HG02798 (cell line): ENCODE results near the gene KRTAP4-7.
"Not testable (repeated sequence)": the region's sequence is repeated elsewhere in the genome, so short reads cannot be mapped to it uniquely, and the experiment has no call there.

Experiments
- ATAC-seq: cut with Tn5 transposase; IDR thresholded peaks from one replicate; pipeline ENCODE4 v1.9.1; 2021; ENCODE audit warnings: mild to moderate bottlenecking; ENCODE audit not compliant: unreplicated experiment, poor library complexity

The KRTAP4-7 gene

DNA sequence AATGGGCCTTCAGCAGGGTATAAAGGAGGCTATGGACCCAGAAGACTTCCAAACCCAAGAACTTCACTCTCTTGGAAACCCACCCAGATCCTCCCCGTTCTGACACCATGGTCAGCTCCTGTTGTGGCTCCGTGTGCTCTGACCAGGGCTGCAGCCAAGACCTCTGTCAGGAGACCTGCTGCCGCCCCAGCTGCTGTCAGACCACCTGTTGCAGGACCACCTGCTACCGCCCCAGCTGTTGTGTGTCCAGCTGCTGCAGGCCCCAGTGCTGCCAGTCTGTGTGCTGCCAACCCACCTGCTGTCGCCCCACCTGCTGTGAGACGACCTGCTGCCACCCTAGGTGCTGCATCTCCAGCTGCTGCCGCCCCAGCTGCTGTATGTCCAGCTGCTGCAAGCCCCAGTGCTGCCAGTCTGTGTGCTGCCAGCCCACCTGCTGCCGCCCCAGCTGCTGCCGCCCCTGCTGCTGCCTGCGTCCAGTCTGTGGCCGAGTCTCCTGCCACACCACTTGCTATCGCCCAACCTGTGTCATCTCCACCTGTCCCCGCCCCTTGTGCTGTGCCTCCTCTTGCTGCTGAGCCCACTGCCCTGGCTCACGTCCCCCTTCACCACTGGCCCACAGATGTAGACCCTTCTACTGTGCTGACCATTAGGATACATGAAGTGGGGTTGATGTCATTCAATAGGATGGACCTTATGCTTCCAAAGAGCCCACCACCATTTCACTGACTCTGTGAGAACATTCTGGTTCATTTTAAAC, at the start of gene KRTAP4-7:
KRTAP4-7 (plus strand) TSS at position 51 of the 757 bp plus-strand sequence; CDS start at position 108, 57 bp downstream.
- ATAC-seq: not testable (repeated sequence)

DNA sequence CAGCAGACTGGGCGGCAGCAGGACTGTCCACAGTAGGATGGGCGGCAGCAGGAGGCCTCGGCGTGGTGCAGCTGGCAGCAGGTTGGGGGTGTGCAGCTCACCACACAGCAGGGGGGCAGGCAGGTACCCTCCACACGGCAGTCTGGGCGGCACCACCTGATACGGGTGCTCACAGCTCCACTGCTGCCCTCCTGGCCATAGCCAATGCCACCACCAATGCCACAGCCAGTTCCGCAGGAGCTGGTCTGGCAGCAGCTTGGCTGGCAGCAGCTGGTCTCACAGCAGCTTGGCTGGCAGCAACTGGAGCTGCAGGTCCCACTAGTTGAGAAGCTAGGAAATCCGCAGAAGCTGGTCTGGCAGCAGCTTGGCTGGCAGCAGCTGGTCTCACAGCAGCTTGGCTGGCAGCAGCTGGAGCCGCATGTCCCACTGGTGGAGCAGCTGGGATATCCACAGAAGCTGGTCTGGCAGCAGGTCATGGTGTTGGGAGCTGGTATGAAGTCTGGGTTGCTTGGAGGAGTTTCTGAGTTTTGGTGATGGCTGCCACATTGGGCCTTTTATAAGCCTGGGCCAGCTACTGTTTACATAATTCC, 49.5 kb upstream of the KRTAP4-7 start, which contains the start of gene KRTAP1-3:
KRTAP1-3 (minus strand) TSS at position 529 of the 590 bp plus-strand sequence; CDS start at position 476, 53 bp downstream.
- not testable (repeated sequence) for ATAC-seq

DNA sequence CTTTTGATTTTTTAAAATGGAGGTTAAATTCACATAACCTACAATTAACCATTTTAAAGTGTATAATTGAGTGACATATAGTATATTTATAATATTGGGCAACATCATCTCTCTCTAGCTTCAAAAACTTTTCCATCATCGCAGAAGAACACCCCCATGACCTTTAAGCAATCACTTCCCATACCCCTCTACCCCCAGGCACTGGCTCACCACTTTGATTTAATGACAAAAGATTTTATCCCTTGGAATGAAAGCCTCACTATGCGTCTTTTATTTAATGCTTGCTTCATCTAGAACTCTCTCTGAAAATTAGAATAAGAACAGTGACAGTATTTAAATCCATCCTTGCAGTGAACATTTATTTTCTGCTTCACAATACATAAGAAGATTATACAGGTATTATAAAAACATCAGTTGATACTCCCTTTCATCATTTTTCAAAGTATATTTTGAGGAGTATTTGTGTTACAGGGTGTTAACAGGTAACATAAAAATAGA, 46.0 kb upstream of the KRTAP4-7 start:
- no peak for ATAC-seq

DNA sequence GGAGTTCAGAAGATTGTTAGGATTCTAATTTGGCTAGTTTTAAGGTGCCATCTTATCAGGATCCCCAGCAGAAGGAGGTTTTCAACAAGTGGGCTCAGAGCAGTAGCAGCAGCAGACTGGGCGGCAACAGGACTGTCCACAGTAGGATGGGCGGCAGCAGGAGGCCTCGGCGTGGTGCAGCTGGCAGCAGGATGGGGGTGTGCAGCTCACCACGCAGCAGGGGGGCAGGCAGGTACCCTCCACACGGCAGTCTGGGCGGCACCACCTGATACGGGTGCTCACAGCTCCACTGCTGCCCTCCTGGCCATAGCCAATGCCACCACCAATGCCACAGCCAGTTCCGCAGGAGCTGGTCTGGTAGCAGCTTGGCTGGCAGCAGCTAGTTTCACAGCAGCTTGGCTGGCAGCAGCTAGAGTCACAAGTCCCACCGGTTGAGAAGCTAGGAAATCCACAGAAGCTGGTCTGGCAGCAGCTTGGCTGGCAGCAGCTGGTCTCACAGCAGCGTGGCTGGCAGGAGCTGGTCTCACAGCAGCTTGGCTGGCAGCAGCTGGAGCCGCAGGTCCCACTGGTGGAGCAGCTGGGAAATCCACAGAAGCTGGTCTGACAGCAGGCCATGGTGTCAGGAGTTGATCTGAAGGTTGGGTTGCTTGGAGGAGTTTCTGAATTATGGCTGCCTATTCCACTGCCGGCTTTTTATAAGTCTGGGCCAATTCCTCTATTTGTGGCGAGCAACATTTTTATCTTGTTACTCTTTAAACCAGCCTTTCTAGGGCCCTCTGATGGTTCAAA, 43.0 kb upstream of the KRTAP4-7 start, which contains the start of gene KRTAP1-1:
KRTAP1-1 (minus strand) TSS at position 668 of the 789 bp plus-strand sequence; CDS start at position 615, 53 bp downstream.
- not testable (repeated sequence) for ATAC-seq

DNA sequence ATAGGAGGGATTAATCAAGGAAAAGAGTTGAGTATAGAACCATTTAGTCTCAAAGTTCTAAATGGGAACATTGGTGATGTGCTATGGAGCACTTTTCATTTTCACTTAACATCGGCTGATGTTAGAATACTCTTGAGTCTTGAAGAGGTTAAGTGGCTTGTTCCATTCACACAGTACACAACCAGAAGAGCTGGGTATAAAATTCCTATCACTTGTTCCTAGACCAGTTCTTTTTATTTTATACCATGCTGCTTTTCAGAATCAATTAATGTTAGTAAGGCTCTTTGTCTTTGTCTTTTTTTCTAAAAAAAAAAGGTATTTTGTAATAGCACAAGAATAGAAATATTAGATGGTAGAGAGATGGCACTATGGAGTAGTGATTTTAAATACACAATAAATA, 41.0 kb upstream of the KRTAP4-7 start:
- ATAC-seq: no peak

DNA sequence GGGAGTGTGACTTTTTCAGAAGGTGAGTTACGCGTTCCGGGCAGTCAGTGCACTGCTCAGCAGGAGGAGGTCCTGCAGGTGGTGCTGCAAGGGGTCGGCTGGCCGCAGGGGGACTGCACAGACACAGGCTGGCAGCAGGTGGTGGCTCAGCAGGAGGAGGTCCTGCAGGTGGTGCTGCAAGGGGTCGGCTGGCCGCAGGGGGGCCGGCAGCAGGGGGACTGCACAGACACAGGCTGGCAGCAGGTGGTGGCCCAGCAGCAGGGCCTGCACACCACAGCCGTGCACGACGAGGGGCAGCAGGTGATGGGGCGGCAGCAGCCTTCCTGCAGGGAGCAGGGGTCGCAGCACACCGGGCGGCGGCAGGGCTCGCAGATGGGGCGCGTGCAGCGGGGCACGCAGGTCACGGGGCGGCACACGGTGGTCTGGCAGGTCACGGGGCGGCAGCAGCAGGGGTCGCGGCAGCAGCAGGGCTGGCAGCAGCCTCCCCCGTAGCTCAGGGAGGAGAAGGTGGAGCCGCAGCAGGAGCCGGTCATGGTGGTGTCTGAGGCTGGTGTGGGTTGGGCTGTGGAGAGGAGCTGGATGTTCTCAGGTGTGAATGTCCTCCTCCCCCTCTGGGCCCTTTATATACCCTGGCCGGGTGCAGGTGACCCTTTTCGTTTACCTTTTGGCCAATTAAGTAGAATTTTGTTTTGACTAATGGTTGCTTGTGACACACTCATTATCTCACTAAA, 37.0 kb upstream of the KRTAP4-7 start, which contains the start of gene KRTAP2-1:
KRTAP2-1 (minus strand) TSS at position 582 of the 731 bp plus-strand sequence; CDS start at position 533, 49 bp downstream.
- ATAC-seq: not testable (repeated sequence)

DNA sequence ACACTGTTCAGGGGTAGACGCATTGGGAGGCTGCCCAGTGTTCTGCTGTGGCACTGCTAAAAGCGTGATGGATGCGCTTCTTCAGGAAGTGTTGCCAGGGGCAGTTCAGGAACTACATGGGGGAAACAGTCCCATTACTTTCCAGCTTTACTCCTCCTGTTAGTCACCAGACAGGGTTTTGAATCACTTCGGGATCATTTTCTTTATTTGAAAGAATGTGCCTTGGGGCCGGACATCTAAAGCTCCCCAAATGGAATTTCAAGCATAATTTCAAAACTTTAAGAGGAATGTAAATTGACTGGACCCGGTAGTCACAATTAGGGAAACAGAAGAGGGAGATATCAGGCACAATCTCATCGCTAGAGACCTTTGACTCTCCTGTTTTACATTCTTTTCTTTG, 35.5 kb upstream of the KRTAP4-7 start:
- no peak for ATAC-seq

DNA sequence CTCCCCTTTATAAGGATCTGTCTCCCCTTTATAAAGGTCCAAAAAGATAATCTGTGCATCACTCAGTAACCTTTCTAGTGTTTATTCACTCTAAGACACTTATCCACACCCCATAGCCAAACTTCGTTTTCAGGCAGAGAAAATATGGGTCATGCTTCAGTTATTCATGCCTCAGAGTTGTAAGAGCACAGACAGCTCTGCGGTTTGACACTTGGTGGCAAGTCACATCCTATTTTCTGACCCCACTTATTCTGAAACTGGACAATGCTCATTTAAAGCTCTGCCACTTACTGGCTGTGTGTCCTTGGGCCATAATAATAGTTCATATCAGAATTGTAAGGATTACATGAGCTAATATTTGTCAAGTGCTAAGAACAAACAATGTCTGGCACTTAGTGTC, 34.8 kb upstream of the KRTAP4-7 start:
- no peak for ATAC-seq

DNA sequence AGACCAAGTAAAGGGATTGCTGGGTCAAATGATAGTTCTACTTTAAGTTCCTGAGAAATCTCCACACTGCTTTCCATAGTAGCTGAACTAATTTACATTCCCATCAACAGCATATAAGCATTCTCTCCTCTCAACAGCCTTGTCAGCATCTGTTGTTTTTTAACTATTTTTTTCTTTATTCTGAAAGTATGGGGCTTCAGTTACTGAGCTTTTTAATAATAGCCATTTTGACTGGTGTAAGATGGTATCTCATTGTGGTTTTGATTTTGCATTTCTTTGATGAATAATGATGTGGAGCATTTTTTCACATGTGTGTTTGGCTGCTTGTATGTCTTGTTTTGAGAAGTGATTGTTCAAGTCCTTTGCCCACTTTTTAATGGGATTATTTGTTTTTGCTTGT, 31.4 kb upstream of the KRTAP4-7 start:
- no peak for ATAC-seq

DNA sequence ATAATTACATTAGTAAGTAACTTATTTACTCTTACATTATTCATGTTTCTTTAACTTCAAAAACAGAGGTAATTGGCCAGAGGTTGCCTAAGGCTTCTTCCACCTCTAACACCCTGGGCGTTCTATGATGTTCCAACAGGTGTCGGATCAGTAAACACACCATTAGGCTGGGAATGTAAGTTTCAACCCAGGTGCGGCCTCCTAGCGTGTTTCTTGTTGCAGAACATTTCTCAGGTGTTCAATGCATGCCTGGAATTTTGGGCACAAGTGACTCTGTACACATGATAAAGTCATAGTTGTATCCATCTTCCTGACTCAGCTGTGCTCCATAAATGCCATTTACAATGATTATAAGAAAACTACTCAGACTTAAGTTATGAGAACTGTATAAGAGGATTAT, 29.9 kb upstream of the KRTAP4-7 start:
- no peak for ATAC-seq

DNA sequence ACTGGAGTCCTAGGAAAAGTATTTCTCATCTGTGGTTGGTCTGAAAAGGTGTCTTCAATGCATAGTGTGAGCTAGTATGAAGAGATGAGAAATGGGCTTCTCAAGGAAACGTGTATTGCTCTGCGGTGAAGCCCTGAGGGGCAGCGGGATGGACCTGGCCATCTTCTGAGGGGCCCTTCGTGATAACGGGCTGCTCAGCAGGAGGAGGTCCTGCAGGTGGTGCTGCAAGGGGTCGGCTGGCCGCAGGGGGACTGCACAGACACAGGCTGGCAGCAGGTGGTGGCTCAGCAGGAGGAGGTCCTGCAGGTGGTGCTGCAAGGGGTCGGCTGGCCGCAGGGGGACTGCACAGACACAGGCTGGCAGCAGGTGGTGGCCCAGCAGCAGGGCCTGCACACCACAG, 29.4 kb upstream of the KRTAP4-7 start:
- ATAC-seq: not testable (repeated sequence)

DNA sequence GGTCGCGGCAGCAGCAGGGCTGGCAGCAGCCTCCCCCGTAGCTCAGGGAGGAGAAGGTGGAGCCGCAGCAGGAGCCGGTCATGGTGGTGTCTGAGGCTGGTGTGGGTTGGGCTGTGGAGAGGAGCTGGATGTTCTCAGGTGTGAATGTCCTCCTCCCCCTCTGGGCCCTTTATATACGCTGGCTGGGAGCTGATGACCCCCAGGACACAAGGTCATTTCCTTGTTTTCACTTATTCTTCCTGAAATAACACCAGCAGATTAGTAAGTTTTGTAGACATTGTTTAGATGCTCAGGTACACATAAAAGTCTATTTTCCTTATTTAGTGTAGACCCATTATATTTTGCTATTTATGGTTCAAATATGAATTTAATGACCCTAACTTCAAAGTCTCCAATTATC, 28.8 kb upstream of the KRTAP4-7 start, which contains the start of gene KRTAP2-2:
KRTAP2-2 (minus strand) TSS at position 101 of the 400 bp plus-strand sequence; CDS start at position 82, 19 bp downstream.
- ATAC-seq: not testable (repeated sequence)

DNA sequence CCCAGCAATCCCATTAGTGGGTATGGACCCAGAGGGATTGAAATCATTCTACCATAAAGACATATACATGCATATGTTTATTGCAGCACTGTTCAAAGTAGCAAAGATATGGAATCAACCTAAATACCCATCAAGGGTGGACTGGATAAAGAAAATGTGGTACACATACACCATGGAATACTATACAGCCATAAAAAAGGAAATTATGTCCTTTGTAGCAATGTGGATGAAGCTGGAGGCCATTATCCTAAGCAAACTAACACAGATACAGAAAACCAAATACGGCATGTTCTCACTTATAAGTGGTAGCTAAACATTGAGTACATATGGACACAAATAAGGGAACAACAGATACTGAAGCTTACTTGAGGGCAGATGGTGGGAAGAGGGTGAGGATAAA, 26.4 kb upstream of the KRTAP4-7 start:
- ATAC-seq: no peak

DNA sequence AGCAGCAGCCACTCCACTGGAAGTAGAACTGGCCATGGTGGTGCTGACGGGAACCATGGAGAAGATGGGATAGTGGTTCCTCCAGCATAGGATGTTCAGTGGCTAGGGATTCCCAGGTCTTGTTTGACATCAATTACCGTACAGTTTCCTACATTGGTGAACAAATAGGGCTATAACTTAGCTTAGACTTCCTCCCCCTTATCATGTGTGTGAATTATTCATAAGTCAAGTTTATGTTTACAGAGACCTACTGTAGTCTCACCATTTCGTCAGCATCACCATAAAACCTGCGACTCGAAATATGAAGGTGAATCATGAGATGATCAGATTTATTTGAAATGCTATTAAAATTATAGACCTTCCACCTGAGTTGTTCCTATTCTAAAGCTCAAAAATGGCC, 25.2 kb upstream of the KRTAP4-7 start:
- ATAC-seq: no peak

DNA sequence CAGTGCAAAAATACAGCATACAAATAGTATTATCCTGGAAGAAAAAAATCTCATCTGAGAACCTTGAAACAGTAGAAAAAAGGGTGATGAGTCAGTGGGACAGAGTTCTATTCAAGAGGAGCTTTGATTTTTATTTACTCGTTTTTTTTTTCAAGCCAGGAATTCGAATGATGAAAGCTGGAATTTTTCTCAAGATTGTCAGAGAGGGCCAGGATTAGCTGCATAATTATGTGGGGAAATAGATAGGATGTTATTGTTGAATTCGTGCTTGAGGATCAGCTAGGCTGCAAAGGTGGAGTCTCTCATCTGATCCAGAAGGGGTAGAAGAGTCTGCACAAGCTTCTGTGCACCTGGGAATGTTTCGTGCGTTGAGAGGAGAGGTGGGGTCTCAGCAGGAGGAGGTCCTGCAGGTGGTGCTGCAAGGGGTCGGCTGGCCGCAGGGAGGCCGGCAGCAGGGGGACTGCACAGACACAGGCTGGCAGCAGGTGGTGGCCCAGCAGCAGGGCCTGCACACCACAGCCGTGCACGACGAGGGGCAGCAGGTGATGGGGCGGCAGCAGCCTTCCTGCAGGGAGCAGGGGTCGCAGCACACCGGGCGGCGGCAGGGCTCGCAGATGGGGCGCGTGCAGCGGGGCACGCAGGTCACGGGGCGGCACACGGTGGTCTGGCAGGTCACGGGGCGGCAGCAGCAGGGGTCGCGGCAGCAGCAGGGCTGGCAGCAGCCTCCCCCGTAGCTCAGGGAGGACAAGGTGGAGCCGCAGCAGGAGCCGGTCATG, 24.5 kb upstream of the KRTAP4-7 start:
- not testable (repeated sequence) for ATAC-seq

DNA sequence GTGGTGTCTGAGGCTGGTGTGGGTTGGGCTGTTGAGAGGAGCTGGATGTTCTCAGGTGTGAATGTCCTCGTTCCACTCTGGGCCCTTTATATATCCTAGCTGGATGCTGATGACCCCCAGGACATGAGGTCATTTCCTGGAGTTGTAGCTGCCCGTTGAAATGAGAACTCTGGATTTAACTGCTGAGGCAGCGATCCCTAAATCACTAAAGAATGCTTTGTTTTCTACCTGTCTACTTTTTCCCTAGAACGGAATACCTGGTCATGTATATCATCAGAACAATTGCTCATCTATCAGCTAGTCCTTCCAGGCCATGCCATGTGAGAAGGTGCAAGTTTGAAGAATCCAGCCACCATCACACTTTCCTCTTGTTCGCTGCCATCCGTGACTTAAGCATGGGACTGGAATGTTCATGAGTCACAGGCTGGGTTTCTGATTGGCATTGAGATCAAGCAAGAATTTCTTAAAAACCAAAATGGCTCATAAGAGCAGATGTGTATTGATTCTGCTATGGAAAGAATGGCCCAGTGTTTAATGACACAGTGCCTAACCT, 23.8 kb upstream of the KRTAP4-7 start, which contains the start of gene KRTAP2-3:
KRTAP2-3 (minus strand) TSS at position 63 of the 553 bp plus-strand sequence. CDS start 64 bp downstream, outside the sequence.
- ATAC-seq: no peak

DNA sequence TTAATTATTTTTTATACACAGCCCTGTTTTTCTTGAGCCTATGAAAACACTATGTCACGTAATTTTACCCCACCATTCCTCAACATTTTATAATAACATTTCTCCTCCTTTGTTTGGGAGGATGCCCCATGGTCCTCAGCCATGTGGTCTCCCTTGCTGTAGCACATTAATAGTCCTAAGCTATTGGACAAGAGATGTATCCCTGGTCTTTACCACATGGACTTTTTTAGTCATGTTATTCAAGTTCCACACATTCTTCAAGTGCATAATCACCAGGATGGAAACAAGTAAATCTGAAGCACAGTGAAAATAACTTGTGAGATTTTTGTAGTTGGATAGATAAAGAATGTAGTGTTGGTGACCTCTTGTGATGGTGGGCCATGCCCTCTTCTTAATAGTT, 22.0 kb upstream of the KRTAP4-7 start:
- ATAC-seq: no peak

DNA sequence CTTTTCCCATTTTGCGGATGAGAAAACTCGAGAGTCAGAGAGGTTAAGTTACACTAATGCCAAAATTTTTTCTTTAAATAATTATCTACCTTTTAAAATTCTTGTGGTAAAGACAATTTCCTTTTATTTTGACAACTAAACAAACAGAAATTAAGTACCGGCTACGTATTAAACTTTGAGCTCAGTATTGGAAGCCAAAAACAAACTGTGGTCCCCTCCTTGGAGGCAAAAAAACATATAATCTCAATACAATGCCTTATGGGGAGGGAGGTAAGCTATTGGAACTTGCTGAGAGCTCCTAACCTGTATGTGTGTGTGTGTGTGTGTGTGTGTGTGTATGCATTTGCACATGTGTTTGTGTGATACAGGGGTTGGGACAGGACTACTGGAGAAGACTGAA, 20.5 kb upstream of the KRTAP4-7 start:
- ATAC-seq: no peak
